HepG2 (cell line): ENCODE results near the gene DDAH1. TPM values are rescaled to one million over a fixed set of nuclear protein-coding genes. Genes with fewer than 3 reads are reported as not detected.
A peak's percentile ranks its signal among the peaks of the same experiment; 100 is the strongest.

Source experiments
- HNRNPK ChIP-seq: fragments of 200-400 bp; formaldehyde crosslinking; IDR thresholded peaks from 2 replicates; pipeline ENCODE4 v1.6.1; 2018; ENCODE audit warnings: low read length, low read depth, moderate library complexity, mild to moderate bottlenecking; ENCODE audit not compliant: poor library complexity, severe bottlenecking
- JUND ChIP-seq: sonication (generic); formaldehyde crosslinking; IDR thresholded peaks from 2 replicates; pipeline ENCODE4 v1.8.0; 2022; ENCODE audit warnings: mild to moderate bottlenecking, missing genetic modification reagents
- NFATC3 ChIP-seq: sonication (generic); formaldehyde crosslinking; IDR thresholded peaks from 2 replicates; pipeline ENCODE4 v1.5.1; 2020; ENCODE audit warnings: mild to moderate bottlenecking, missing genetic modification reagents
- NFIB ChIP-seq: sonication (generic); formaldehyde crosslinking; IDR thresholded peaks from 2 replicates; pipeline ENCODE4 v1.9.0; 2021; ENCODE audit warnings: missing genetic modification reagents, mild to moderate bottlenecking, borderline replicate concordance
- ONECUT2 ChIP-seq: sonication (generic); formaldehyde crosslinking; IDR thresholded peaks from 2 replicates; pipeline ENCODE4 v1.4.0; 2020; ENCODE audit warnings: missing genetic modification reagents
- RNF219 ChIP-seq: sonication (generic); formaldehyde crosslinking; IDR thresholded peaks from 2 replicates; pipeline ENCODE4 v1.5.0; 2020; ENCODE audit warnings: mild to moderate bottlenecking, missing genetic modification reagents
- SIN3A ChIP-seq: IDR thresholded peaks from 2 replicates; pipeline ENCODE4 v1.6.1; 2011; ENCODE audit warnings: low read depth, mild to moderate bottlenecking, control low read depth, low read length, borderline replicate concordance
- SNAI1 ChIP-seq: sonication (generic); formaldehyde crosslinking; IDR thresholded peaks from 2 replicates; pipeline ENCODE4 v1.5.0; 2020; ENCODE audit warnings: mild to moderate bottlenecking, missing genetic modification reagents, borderline replicate concordance
- THAP11 ChIP-seq: IDR thresholded peaks from 2 replicates; pipeline ENCODE4 v1.6.1; 2016; ENCODE audit warnings: missing biosample characterization, missing genetic modification reagents
- ZBTB14 ChIP-seq: sonication (generic); formaldehyde crosslinking; IDR thresholded peaks from 2 replicates; pipeline ENCODE4 v1.4.0; 2020; ENCODE audit warnings: missing genetic modification reagents
- ZFP36L2 ChIP-seq: sonication (generic); formaldehyde crosslinking; IDR thresholded peaks from 2 replicates; pipeline ENCODE4 v1.4.0; 2020; ENCODE audit warnings: missing genetic modification reagents
- ZMAT3 ChIP-seq: sonication (generic); formaldehyde crosslinking; conservative IDR thresholded peaks from 2 replicates; pipeline ENCODE4 v1.7.0; 2021; ENCODE audit warnings: missing genetic modification reagents
- ZNF121 ChIP-seq: sonication (generic); formaldehyde crosslinking; IDR thresholded peaks from 2 replicates; pipeline ENCODE4 v1.5.0; 2020; ENCODE audit warnings: mild to moderate bottlenecking, missing genetic modification reagents
- ZNF225 ChIP-seq: sonication (generic); formaldehyde crosslinking; IDR thresholded peaks from 2 replicates; pipeline ENCODE4 v1.4.0; 2020; ENCODE audit warnings: mild to moderate bottlenecking, missing genetic modification reagents
- ZNF253 ChIP-seq: sonication (generic); formaldehyde crosslinking; IDR thresholded peaks from 2 replicates; pipeline ENCODE4 v1.8.0; 2022; ENCODE audit warnings: mild to moderate bottlenecking, missing genetic modification reagents, borderline replicate concordance
- ZNF274 ChIP-seq: sonication (generic); formaldehyde crosslinking; IDR thresholded peaks from 2 replicates; pipeline ENCODE4 v1.5.1; 2020; ENCODE audit warnings: mild to moderate bottlenecking, missing genetic modification reagents
- ZNF441 ChIP-seq: sonication (generic); formaldehyde crosslinking; IDR thresholded peaks from 2 replicates; pipeline ENCODE4 v1.7.0; 2021; ENCODE audit warnings: missing genetic modification reagents, borderline replicate concordance
- ZNF660 ChIP-seq: sonication (generic); formaldehyde crosslinking; IDR thresholded peaks from 2 replicates; pipeline ENCODE4 v1.5.1; 2020; ENCODE audit warnings: mild to moderate bottlenecking, low read depth, missing genetic modification reagents, borderline replicate concordance
- polyA plus RNA-seq, 8 experiments: library from polyadenylated mRNA; depleted of rRNA in 3 of 8; stranded (reverse) in 7 of 8; unstranded in 1 of 8; fragments of >200 nt; fragmentation: Illumina TruSeq in 4 of 8; extraction: Trizol in 4 of 8; gene quantifications; 2 replicates each; pipeline versions ENCODE4 v1.2.1 to v1.2.3, GENCODE V29; 2011 to 2016; ENCODE audit warnings: low read depth in 4 of 8, missing spikeins in 1 of 8, mixed read lengths in 1 of 8; ENCODE audit not compliant: insufficient read depth in 1 of 8
- total RNA-seq, 5 experiments: library from RNA; depleted of rRNA; stranded (reverse); fragments of >200 nt; fragmentation: Illumina TruSeq; extraction: Trizol; gene quantifications; 2 replicates each; pipeline ENCODE4 v1.2.3, GENCODE V29; 2016; ENCODE audit warnings: low read depth in 1 of 5
- TF ChIP-seq, protein P1 (sequence below): sonication (generic); formaldehyde crosslinking; IDR thresholded peaks from 2 replicates; pipeline ENCODE4 v1.5.1; 2020; ENCODE audit warnings: mild to moderate bottlenecking, moderate library complexity, missing genetic modification reagents
- TF ChIP-seq, protein P2 (sequence below): IDR thresholded peaks from 2 replicates; pipeline ENCODE4 v1.6.1; 2016; ENCODE audit warnings: low read depth, control low read depth
- TF ChIP-seq, protein P3 (sequence below): sonication (generic); formaldehyde crosslinking; IDR thresholded peaks from 2 replicates; pipeline ENCODE4 v1.8.1; 2022; ENCODE audit warnings: mild to moderate bottlenecking, missing genetic modification reagents

Gene DDAH1
- total and polyA plus RNA-seq, 2 of the 13 experiments (the other 11 are each of a cell fraction or from before 2014, with no cell fraction given): 39.7 to 64.4 TPM

GRCh38 chr1:85276215-85276977 lies 188.6 kb downstream of the DDAH1 start, which contains the start of gene BCL10 (continued):
- TF ChIP-seq ZNF441 (no peak; the same call in 1 of the 2 replicates), RNF219 (no peak), ZNF121 (no peak), NFIB (CRISPR knock-in tag) (no peak), NFATC3 (CRISPR knock-in tag) (no peak), JUND (CRISPR knock-in tag) (no peak), HNRNPK (peak; percentile 67), SNAI1 (CRISPR knock-in tag) (no peak), ZNF225 (CRISPR knock-in tag) (0 out of 2 replicates have a peak, but pooled peaks have one; percentile 54), ZNF274 (CRISPR knock-in tag) (no peak), ZFP36L2 (CRISPR knock-in tag) (no peak), ZNF660 (CRISPR knock-in tag) (no peak), ZMAT3 (CRISPR knock-in tag) (no peak; the same call in 1 of the 2 replicates), ZNF253 (no peak), THAP11 (peak; percentile 89), ZBTB14 (no peak), ONECUT2 (CRISPR knock-in tag) (no peak), SIN3A (peak; percentile 58; the same call in 1 of the 2 replicates)
- TF ChIP-seq, protein P1, sequence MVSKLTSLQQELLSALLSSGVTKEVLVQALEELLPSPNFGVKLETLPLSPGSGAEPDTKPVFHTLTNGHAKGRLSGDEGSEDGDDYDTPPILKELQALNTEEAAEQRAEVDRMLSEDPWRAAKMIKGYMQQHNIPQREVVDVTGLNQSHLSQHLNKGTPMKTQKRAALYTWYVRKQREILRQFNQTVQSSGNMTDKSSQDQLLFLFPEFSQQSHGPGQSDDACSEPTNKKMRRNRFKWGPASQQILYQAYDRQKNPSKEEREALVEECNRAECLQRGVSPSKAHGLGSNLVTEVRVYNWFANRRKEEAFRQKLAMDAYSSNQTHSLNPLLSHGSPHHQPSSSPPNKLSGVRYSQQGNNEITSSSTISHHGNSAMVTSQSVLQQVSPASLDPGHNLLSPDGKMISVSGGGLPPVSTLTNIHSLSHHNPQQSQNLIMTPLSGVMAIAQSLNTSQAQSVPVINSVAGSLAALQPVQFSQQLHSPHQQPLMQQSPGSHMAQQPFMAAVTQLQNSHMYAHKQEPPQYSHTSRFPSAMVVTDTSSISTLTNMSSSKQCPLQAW (CRISPR knock-in tag): peak; percentile 90
- TF ChIP-seq, protein P2, sequence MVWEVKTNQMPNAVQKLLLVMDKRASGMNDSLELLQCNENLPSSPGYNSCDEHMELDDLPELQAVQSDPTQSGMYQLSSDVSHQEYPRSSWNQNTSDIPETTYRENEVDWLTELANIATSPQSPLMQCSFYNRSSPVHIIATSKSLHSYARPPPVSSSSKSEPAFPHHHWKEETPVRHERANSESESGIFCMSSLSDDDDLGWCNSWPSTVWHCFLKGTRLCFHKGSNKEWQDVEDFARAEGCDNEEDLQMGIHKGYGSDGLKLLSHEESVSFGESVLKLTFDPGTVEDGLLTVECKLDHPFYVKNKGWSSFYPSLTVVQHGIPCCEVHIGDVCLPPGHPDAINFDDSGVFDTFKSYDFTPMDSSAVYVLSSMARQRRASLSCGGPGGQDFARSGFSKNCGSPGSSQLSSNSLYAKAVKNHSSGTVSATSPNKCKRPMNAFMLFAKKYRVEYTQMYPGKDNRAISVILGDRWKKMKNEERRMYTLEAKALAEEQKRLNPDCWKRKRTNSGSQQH (CRISPR knock-in tag): no peak; the same call in 1 of the 2 replicates
- TF ChIP-seq, protein P3, sequence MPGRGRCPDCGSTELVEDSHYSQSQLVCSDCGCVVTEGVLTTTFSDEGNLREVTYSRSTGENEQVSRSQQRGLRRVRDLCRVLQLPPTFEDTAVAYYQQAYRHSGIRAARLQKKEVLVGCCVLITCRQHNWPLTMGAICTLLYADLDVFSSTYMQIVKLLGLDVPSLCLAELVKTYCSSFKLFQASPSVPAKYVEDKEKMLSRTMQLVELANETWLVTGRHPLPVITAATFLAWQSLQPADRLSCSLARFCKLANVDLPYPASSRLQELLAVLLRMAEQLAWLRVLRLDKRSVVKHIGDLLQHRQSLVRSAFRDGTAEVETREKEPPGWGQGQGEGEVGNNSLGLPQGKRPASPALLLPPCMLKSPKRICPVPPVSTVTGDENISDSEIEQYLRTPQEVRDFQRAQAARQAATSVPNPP (CRISPR knock-in tag): 0 out of 2 replicates have a peak, but pooled peaks have one; percentile 32
